GM19372 (cell line): ENCODE measurements around the gene TBC1D21.
"Not testable (repeated sequence)": the region's sequence is repeated elsewhere in the genome, so short reads cannot be mapped to it uniquely, and the experiment has no call there.

Experiments used
- ATAC-seq: cut with Tn5 transposase; IDR thresholded peaks from one replicate; pipeline ENCODE4 v1.9.1; 2021; ENCODE audit warnings: mild to moderate bottlenecking, low read depth, moderate library complexity; ENCODE audit not compliant: unreplicated experiment

TBC1D21 gene

DNA sequence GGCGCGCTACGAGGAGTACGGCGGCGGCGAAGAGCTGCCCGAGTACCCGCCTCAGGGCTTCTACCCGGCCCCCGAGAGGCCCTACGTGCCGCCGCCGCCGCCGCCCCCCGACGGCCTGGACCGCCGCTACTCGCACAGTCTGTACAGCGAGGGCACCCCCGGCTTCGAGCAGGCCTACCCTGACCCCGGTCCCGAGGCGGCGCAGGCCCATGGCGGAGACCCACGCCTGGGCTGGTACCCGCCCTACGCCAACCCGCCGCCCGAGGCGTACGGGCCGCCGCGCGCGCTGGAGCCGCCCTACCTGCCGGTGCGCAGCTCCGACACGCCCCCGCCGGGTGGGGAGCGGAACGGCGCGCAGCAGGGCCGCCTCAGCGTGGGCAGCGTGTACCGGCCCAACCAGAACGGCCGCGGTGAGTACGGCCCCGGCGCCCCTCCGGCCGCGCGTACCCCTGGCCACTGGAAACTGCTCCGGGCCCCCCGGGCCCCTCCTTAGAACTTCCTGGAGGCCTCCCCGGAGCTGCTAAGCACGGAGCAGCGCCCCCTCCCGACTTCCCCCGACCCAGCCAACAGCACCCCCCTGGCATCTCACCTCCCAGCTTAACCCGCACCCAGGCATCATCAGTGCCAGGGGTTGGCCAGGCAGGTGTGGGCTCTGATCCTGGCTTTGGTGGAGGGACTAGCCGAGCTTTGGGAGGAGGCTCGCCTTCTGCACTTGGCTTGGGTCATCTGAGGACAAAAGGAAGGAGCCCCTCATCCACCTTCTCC, 54.3 kb downstream of the TBC1D21 start:
- no peak for ATAC-seq

DNA sequence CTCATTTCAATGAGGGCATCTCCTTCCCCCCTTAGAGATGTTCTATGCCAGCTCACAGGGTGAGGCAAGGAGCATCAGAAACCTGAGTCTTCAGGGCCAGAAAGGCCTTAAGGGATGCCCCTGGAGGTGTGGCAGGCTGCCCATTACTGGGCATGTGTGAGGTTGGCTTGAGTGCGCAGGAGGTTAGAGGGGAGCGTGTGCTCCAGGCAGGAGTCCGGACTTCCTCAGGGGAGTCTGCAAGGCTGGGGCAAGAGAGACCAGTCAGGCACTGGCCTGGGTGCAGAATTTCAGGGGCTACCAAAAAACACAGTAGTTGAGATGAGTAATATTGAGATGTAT, 54.8 kb downstream of the TBC1D21 start:
- no peak for ATAC-seq

DNA sequence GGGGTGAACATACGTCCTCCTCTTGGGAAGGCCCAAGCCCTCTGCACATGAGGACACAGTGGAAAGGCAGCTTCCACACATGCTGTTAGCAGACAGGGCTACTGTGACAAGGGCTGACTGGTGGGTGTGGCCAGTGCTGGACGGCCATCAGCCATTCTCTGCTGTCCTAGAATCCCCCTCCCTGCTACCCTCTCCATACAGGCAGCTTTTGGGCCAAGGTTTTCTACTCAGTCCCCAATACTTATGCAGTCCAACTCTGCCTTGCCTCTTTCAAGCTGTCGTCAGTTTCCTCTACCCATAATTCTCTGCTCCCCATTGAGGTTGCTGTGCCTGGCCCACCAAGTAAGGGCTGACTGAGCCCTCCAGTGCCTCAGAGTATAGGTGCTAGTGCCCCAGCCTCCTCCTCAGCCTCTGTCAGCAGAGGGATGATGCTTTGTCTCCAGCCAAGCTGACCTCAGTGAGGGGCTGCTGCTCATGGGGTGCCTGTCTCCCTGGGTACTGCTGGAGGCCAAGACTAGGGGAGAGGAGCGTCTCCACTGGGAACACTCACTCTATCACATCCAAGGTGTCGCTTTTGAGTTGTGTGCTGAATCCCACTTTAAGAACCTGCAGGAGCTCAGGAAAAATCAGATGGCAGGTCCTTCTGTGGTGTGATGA, 55.7 kb downstream of the TBC1D21 start:
- ATAC-seq = no peak

DNA sequence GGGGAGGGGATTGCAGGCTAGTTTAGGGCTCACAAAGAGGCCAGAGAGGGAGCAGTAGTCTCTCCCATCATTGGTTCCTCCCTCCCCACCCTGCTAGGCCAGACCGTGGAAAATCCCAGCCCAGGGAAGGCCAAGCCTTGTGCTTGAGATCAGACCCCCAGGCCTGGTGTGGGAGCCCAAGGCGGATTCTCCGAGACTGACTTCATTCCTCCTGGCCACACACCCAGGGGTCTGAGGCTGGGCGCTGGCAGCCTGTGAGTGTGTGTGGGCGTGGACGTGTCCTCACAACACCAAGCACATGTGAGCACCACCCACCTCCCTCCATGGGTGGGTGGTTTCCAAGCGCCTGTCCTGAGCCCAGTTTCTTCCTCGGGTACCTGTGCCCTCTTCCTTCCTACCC, 57.0 kb downstream of the TBC1D21 start:
- ATAC-seq = no peak

DNA sequence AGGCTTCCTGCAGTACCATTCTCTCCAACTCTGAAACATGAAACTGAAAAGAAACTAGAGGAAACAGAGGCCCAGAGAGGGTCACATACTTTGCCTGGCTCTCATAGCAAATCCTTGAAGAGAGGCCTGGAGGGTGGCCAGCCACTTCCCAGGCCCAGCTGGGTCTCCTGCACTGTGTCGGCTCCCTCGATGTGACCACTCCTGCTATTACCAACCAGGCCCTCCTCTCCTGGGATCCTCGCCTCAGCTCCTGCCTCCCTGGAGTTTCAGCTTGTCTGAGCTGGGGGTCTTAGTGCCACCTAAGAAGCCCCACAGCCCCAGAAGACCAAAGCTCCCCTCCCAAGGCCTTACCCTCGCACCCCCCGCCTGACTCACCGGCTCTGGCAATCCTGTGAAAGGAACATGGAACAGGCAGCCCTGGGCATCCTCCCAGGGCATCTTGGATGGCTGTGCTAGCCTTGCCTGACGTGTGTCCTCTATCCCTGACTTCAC, 57.5 kb downstream of the TBC1D21 start:
- ATAC-seq = no peak

DNA sequence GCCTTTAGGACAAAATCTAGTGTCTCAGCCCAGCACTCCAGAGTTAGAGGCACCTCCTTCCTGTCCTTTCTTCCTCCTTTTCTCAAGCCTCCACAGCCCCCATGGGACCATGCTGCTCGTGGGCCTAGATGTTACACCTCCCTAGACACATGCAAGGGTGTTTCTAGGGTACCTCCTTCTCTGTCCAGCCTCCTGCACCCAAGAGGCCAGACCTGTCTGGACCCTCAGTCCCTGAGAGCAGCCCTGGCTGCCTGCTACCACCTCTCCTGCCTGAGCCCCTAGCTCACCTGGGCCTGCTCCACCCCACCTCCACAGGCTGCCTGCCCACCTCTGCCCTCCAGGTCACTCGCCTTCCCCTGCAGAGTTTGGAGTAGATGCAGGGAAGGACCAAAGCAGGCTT, 58.1 kb downstream of the TBC1D21 start:
- ATAC-seq = no peak

DNA sequence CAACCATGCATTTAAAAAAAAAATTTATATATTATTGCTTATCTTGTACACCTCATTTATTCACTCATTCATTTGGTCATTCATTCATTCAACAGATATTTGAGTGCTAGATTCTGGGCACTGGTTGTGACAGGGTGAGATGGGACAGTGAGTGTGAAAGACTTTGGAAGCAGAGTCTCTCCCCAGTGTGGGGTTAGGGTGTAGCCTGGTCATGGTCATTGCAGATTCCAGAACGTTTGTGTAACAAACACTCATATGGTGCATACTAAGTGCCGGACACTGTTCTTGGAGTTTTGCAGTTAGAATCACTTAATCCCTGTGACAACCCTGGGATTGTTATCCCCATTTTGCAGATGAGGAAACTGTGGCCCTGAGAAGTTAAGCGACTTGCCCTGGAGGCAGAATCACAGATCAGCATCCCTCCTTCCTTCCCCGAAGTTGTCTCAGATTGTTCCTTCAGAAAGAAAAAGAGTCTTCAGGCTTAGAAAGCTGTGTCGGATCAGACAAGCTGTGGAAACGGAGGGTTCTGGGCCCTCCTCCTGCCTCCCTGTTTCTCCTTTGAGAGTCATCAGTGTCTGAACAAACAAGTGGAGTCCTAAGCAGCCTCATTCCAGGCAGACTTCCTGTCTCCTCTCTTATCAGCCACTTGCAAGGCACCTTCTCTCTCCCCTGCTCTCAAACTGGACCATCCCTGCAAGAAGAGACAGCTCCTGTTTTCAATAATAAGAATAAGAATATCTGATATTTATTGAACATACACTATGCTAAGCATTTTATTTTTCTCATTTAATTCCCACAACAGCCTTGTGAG, 59.2 kb downstream of the TBC1D21 start:
- no peak for ATAC-seq

DNA sequence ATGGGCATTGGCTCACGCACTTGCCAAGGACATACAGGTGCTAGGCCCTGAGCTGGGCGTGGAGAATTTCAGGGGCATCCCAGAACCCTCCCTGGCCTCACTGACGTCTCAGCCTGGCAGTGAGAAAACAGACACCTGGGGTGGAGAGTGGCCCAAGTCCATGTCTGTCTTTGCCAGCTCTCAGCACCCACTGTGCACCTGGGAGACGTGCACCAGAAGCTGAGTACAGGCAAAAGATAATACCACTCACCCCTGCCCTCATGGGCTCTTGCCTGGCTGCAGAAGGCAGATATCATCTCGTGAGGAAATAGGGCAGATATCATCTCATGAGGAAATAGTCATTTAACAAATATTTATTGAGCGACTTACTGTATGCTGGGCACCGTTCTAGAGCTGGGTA, 60.9 kb downstream of the TBC1D21 start:
- no peak for ATAC-seq

DNA sequence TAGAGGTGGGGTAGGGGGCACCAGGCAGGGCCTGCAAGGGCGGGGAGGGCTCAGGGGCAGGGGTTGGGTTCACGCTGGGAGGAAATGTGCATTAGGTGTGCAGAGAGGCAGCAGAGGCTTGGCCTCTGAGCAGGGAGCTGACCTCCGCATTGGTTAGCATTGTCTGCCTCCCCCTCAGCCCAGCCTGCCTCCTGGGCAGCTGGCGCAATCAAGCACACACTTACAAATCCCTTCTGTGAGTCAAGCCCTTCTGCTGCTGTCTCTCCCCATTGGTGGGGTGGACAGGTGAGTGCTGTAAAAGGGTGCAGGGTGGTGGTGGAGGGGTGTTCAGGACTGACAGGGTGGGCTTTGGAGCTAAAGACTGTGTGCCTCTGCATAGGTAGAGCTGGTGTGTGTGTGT, 62.2 kb downstream of the TBC1D21 start:
- ATAC-seq = no peak

DNA sequence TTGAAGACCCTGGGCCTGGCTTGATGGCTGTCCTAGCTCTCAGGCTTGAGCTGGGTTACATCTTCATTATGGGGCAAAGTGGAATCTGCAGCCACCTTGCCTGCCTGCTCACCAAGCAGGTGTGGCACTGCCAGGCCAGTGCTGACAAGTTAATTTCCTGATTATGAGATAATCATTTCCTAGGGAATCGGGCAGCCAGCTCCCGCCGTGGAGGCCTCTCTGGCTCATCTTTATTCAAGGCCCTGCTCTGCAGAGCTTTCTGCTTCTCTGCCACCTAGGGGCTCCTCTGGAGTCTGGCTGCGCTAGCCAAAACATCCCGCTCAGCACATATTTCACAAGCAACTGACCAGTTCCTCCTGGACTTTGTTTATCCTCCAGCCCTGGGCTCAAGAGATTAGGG, 62.8 kb downstream of the TBC1D21 start:
- ATAC-seq = no peak

DNA sequence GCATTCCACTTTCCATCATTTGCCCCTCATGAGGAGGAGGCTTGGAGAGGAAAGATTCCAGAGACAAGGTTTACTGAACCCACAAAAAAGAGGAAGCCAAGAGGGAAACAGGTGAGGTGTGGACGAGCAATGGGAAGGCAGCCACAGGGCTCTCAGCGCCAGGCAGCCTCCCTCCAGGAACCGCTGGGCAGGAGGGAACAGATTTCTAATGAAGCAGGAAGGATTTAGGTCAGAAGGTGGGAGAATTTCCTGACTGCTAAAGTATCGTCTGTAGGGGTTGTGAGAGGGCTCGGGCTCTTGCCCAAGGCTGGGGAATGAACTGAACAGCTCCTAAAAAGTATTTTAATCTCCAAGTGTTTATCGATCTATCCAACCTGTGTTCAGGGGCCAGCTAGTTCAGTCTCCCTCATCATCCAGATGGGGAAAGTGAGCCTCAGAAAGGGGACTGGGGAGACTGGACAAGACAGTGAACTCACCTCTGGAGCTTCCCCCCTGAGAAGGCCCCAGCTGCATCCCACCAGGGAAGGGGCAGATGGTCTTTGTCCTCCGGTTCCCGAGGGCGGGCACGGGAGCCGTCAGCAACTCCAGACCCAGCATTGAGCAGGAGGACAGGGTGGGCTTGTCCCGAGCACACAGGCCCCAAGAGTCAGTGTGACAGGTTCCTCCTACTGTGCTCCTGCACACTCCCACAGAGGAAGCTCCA, 63.4 kb downstream of the TBC1D21 start:
- no peak for ATAC-seq

DNA sequence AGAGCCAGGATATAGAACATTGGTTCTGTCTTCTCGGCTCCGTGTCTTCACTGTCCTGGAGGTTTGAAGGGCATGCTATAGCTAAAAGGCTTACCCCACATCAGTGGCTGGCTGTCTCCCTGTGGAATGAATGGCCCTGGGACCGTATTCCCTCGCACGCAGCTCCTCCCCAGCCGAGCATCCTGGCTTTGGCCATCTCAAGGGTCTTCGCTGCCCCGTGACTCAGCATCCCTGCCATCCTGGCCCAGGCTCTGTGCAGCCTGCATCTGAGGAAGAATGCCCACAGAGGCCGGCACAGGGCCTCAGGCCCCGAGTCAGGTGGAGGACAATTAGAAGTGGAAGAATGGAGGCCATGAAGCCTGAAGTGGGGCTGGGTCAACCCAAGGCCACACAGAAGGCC, 63.9 kb downstream of the TBC1D21 start:
- ATAC-seq = no peak

DNA sequence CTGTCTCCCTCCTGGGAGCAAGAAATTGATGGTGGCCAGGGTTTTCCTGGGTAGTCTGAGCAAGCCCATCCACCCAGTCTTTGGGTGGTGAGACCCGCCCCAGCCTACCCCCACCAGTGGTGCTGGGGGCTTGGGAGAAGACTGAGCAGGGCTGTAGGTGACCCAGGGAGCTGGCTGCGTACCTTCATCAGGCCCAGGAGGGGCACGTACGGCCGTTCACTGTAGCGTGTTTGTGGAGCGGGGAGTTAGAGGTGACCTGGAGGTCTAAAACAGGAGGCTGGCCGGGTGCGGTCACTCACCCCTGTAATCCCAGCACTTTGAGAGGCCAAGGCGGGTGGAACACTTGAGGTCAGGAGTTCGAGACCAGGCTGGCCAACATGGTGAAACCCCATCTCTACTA, 64.4 kb downstream of the TBC1D21 start:
- no peak for ATAC-seq

DNA sequence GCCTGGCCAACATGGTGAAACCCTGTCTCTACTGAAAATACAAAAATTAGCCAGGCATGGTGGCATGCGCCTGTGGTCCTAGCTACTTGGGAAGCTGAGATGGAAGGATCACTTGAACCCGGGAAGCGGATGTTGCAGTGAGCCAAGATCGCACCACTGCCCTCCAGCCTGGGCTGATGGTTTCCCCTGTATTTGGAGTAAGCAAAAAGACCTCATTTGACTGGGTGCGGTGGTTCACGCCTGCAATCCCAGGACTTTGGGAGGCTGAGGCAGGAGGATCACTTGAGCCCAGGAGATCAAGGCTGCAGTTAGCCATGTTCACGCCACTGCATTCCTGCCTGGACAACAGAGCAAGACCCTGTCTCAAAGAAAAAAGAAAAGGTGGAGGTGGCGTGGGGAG, 65.2 kb downstream of the TBC1D21 start:
- ATAC-seq = not testable (repeated sequence)
